Testis (tissue), 2 donors: ENCODE results near the gene FOXN3.

Source experiments
- CTCF ChIP-seq, 3 experiments: fragments of 450-650 bp in 2 of 3; fragments of 200-600 bp in 1 of 3; sonication (generic) in 1 of 3; IDR thresholded peaks; one replicate each; pipeline ENCODE4 v1.5.1; 2016 to 2019; ENCODE audit warnings: antibody characterized with exemption in 3 of 3, mild to moderate bottlenecking in 2 of 3, moderate library complexity in 1 of 3
- POLR2A ChIP-seq: fragments of 450-650 bp; IDR thresholded peaks from one replicate; pipeline ENCODE4 v1.6.1; 2017; ENCODE audit warnings: antibody characterized with exemption, mild to moderate bottlenecking, moderate library complexity

GRCh38 chr14:89377544-89377943 is 39.5 kb downstream of the FOXN3 start:
- TF ChIP-seq CTCF (IDR thresholded peaks at IDR 0.05) (no peak), POLR2A (no peak)
